Neural progenitor cell (in vitro differentiated cells): ENCODE results near the gene RASSF5. TPM values are rescaled to one million over a fixed set of nuclear protein-coding genes. Genes with fewer than 3 reads are reported as not detected.

ENCODE experiments used
- DNase-seq: peaks from one replicate; pipeline ENCODE4 v3.0.0-alpha.2; 2016; ENCODE audit warnings: low spot score
- H2AFZ ChIP-seq: fragments of 200-600 bp; sonication (generic); replicated peaks from 2 replicates; pipeline ENCODE4 v1.6.1; 2016; ENCODE audit warnings: antibody characterized with exemption
- H3F3A ChIP-seq: fragments of 200-600 bp; sonication (generic); 2 replicates; pipeline ENCODE4 v1.6.1; 2016; ENCODE audit warnings: antibody characterized with exemption, low read depth
- H3K27ac ChIP-seq: fragments of 200-600 bp; sonication (generic); 2 replicates; pipeline ENCODE4 v1.5.1; 2016; ENCODE audit warnings: mild to moderate bottlenecking
- H3K27me3 ChIP-seq: fragments of 200-600 bp; sonication (generic); 2 replicates; pipeline ENCODE4 v1.6.1; 2016; ENCODE audit warnings: mild to moderate bottlenecking, moderate library complexity
- H3K36me3 ChIP-seq: fragments of 200-600 bp; sonication (generic); 2 replicates; pipeline ENCODE4 v1.5.1; 2016
- H3K4me1 ChIP-seq: fragments of 200-600 bp; sonication (generic); 2 replicates; pipeline ENCODE4 v1.6.1; 2016; ENCODE audit warnings: mixed run types
- H3K4me2 ChIP-seq: fragments of 200-600 bp; sonication (generic); 2 replicates; pipeline ENCODE4 v1.6.1; 2016
- H3K4me3 ChIP-seq: fragments of 200-600 bp; sonication (generic); 2 replicates; pipeline ENCODE4 v1.5.1; 2016
- H3K79me2 ChIP-seq: fragments of 200-600 bp; sonication (generic); 2 replicates; pipeline ENCODE4 v1.6.1; 2016; ENCODE audit warnings: low read depth
- H3K9ac ChIP-seq: fragments of 200-600 bp; sonication (generic); 2 replicates; pipeline ENCODE4 v1.6.1; 2016
- H3K9me3 ChIP-seq: fragments of 200-600 bp; sonication (generic); 2 replicates; pipeline ENCODE4 v1.5.1; 2016; ENCODE audit warnings: low read depth
- H4K20me1 ChIP-seq: fragments of 200-600 bp; sonication (generic); 2 replicates; pipeline ENCODE4 v1.6.1; 2016; ENCODE audit warnings: low read depth
- H3K27ac Mint-ChIP-seq: 3 replicates; pipeline ENCODE4 v1.8.0; 2021; ENCODE audit warnings: mixed read lengths
- H3K27me3 Mint-ChIP-seq: 2 replicates; pipeline ENCODE4 v1.8.0; 2022; ENCODE audit warnings: low read depth, mild to moderate bottlenecking, inconsistent platforms, moderate library complexity, mixed read lengths; ENCODE audit not compliant: insufficient read depth
- H3K36me3 Mint-ChIP-seq: 3 replicates; pipeline ENCODE4 v1.8.0; 2021; ENCODE audit warnings: mixed read lengths
- H3K4me1 Mint-ChIP-seq: 3 replicates; pipeline ENCODE4 v1.8.0; 2021; ENCODE audit warnings: mixed read lengths
- H3K4me3 Mint-ChIP-seq: 3 replicates; pipeline ENCODE4 v1.8.0; 2021; ENCODE audit warnings: mild to moderate bottlenecking, moderate library complexity, mixed read lengths
- H3K9me3 Mint-ChIP-seq: 3 replicates; pipeline ENCODE4 v1.8.0; 2020; ENCODE audit warnings: mixed read lengths
- CTCF ChIP-seq: fragments of 200-600 bp; sonication (generic); IDR thresholded peaks from 2 replicates; pipeline ENCODE4 v1.5.1; 2017; ENCODE audit warnings: antibody characterized with exemption, mild to moderate bottlenecking
- EZH2 ChIP-seq: fragments of 200-600 bp; sonication (generic); IDR thresholded peaks from 2 replicates; pipeline ENCODE4 v1.6.1; 2017; ENCODE audit warnings: antibody characterized with exemption, mild to moderate bottlenecking, moderate library complexity
- EZH2phosphoT487 ChIP-seq: fragments of 200-600 bp; sonication (generic); IDR thresholded peaks from 2 replicates; pipeline ENCODE4 v1.6.1; 2017; ENCODE audit warnings: antibody characterized with exemption
- microRNA-seq: library from miRNA; unstranded; fragments of <30 nt; microRNA quantifications from one replicate; pipeline ENCODE4, GENCODE V29; 2016
- small RNA-seq: library from RNA; depleted of rRNA; stranded (forward); fragments of <200 nt; gene quantifications from one replicate; pipeline ENCODE3, GENCODE V24; 2015
- total RNA-seq: library from RNA; depleted of rRNA; stranded (reverse); fragments of >200 nt; gene quantifications from 2 replicates; pipeline ENCODE4 v1.2.3, GENCODE V29; 2015; ENCODE audit warnings: low replicate concordance

The RASSF5 gene
- total RNA-seq, 1 donor from 2014 or later: 0.43 TPM

DNA sequence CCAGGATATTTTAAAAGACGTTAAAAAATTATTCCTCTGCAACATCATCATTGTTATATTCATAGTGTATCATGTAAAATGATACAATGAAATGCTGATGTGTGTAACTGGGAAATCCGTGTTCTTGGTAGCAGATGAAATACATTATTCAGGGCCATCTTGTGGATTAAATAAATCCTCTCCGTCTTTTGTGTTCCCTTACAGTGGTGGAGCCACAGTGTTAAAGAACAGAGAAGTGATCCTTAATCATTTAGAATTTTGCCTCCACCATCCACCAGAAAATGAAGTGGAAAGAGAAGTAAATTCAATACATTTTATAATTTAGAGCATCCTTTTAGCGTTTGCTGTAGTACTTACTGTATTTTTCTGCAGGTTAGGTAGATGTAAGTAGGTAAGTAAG, 129.3 kb downstream of the RASSF5 start:
- no peaks in the 10 kb centered on the region for H3K79me2 ChIP-seq
- Mint-ChIP-seq H3K4me1 (peaks cover 32% of the 10 kb centered on the region), H3K27me3 (peaks cover 9% of the 10 kb centered on the region), H3K36me3 (peaks cover 4% of the 10 kb centered on the region), H3K4me3 (peak overlapping the region; percentile 92), H3K9me3 (no peaks in the 10 kb centered on the region), H3K27ac (no peak overlapping the region)
- H4K20me1 ChIP-seq: no peaks in the 10 kb centered on the region
- peak overlapping the region; percentile 77 for H3K4me2 ChIP-seq
- H3K9ac ChIP-seq: no peak overlapping the region
- H3F3A ChIP-seq: peaks cover 22% of the 10 kb centered on the region
- DNase-seq: peak; percentile 9
- H3K36me3 ChIP-seq: no peaks in the 10 kb centered on the region
- H3K9me3 ChIP-seq: no peaks in the 10 kb centered on the region
- peak overlapping the region; percentile 80 for H3K4me3 ChIP-seq
- H3K27ac ChIP-seq: peak overlapping the region; percentile 15
- H3K27me3 ChIP-seq: peaks cover 6% of the 10 kb centered on the region
- H2AFZ ChIP-seq: no peak overlapping the region
- TF ChIP-seq EZH2phosphoT487 (no peak), CTCF (no peak), EZH2 (no peak)
- peaks cover 23% of the 10 kb centered on the region for H3K4me1 ChIP-seq

- peaks cover 4% of the 10 kb centered on the region for H3K36me3 Mint-ChIP-seq
- H3K4me2 ChIP-seq: peak overlapping the region; percentile 77
These were observed 130.3 kb downstream of the RASSF5 start for GRCh38 chr1:206637605-206638004.

More at GRCh38 chr1:206637605-206638004, 130.3 kb downstream of the RASSF5 start:
- H3K79me2 ChIP-seq: no peaks in the 10 kb centered on the region
- H3K27me3 ChIP-seq: peaks cover 6% of the 10 kb centered on the region
- H3K4me3 ChIP-seq: no peak overlapping the region
- peaks cover 22% of the 10 kb centered on the region for H3F3A ChIP-seq
- no peak overlapping the region for H3K9ac ChIP-seq
- no peak overlapping the region for H3K27ac ChIP-seq
- no peaks in the 10 kb centered on the region for H4K20me1 ChIP-seq
- Mint-ChIP-seq H3K27me3 (peaks cover 9% of the 10 kb centered on the region), H3K9me3 (no peaks in the 10 kb centered on the region), H3K27ac (no peak overlapping the region), H3K4me1 (peaks cover 32% of the 10 kb centered on the region), H3K4me3 (no peak overlapping the region)
- TF ChIP-seq EZH2: no peak
- no peak for TF ChIP-seq EZH2phosphoT487
- TF ChIP-seq CTCF: no peak
- H3K9me3 ChIP-seq: no peaks in the 10 kb centered on the region
- no peak overlapping the region for H2AFZ ChIP-seq
- peaks cover 23% of the 10 kb centered on the region for H3K4me1 ChIP-seq
- DNase-seq: no peak
- H3K36me3 ChIP-seq: no peaks in the 10 kb centered on the region

Small RNAs within 50 kb of the gene (microRNA-seq; reads per million reads assigned to microRNA genes)
- not detected for gene MIR6769B

Small RNAs within 50 kb of the gene (small RNA-seq; reads per million reads assigned to genes)
- not detected for gene MIR6769B

Other genes with a start within 250 kb of the RASSF5 start
- gene IKBKE, start 37.1 kb upstream of the RASSF5 start, total RNA-seq: 0.26 and 2.7 TPM in 2 replicates
- 45.2 and 47.5 TPM in 2 replicates for gene EIF2D, start 104.9 kb downstream of the RASSF5 start, total RNA-seq
- 21.9 and 22.7 TPM in 2 replicates for gene DYRK3, start 128.0 kb downstream of the RASSF5 start, total RNA-seq
- gene MAPKAPK2, start 177.4 kb downstream of the RASSF5 start, total RNA-seq: 24.7 and 38.7 TPM in 2 replicates